Measurements from ENCODE around the gene CAMK4.

DNA sequence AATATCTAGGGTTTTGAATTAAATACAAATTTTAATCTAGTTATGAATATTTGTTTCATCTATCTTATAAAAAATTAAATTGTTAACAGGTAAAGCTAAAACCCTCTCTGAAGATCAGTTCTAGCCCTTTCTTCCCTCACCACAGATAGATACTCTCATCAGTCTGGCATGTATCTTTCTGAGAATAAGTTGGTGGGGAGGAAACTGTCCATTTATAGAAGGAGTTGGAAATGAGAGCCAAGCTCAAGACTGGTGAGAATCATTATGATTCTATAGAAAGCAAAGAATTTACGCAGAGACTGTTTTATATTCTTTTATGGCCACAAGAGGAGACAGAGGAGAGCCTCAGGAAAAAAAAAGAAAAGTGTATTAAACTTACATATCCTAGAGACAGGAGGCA lies 229.1 kb downstream of the CAMK4 start:
- TF ChIP-seq, protein P1, sequence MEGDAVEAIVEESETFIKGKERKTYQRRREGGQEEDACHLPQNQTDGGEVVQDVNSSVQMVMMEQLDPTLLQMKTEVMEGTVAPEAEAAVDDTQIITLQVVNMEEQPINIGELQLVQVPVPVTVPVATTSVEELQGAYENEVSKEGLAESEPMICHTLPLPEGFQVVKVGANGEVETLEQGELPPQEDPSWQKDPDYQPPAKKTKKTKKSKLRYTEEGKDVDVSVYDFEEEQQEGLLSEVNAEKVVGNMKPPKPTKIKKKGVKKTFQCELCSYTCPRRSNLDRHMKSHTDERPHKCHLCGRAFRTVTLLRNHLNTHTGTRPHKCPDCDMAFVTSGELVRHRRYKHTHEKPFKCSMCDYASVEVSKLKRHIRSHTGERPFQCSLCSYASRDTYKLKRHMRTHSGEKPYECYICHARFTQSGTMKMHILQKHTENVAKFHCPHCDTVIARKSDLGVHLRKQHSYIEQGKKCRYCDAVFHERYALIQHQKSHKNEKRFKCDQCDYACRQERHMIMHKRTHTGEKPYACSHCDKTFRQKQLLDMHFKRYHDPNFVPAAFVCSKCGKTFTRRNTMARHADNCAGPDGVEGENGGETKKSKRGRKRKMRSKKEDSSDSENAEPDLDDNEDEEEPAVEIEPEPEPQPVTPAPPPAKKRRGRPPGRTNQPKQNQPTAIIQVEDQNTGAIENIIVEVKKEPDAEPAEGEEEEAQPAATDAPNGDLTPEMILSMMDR (conservative IDR thresholded peaks at IDR 0.05; ENCODE audit: low read depth in 2 of 2), result no peak
- TF ChIP-seq EZH2phosphoT487 (IDR thresholded peaks at IDR 0.05; ENCODE audit: unreplicated experiment) (no peak), POLR2AphosphoS5 (IDR thresholded peaks at IDR 0.05; ENCODE audit: low read depth) (no peak), EZH2 (IDR thresholded peaks at IDR 0.05; ENCODE audit: low read depth, unreplicated experiment) (no peak), NANOG (IDR thresholded peaks at IDR 0.05; ENCODE audit: borderline replicate concordance) (no peak), ZNF331 (CRISPR knock-in tag; IDR thresholded peaks at IDR 0.05; ENCODE audit: low read depth) (no peak), CREB1 (CRISPR knock-in tag; IDR thresholded peaks at IDR 0.05; ENCODE audit: low read depth) (no peak), JUNB (IDR thresholded peaks at IDR 0.05; ENCODE audit: unreplicated experiment) (no peak), ZNF462 (CRISPR knock-in tag; IDR thresholded peaks at IDR 0.05) (no peak), STAT1 (IDR thresholded peaks at IDR 0.05; ENCODE audit: unreplicated experiment) (no peak), ZNF114 (CRISPR knock-in tag; IDR thresholded peaks at IDR 0.05) (no peak), ETS1 (IDR thresholded peaks at IDR 0.05) (no peak)
- TF ChIP-seq, protein P2, sequence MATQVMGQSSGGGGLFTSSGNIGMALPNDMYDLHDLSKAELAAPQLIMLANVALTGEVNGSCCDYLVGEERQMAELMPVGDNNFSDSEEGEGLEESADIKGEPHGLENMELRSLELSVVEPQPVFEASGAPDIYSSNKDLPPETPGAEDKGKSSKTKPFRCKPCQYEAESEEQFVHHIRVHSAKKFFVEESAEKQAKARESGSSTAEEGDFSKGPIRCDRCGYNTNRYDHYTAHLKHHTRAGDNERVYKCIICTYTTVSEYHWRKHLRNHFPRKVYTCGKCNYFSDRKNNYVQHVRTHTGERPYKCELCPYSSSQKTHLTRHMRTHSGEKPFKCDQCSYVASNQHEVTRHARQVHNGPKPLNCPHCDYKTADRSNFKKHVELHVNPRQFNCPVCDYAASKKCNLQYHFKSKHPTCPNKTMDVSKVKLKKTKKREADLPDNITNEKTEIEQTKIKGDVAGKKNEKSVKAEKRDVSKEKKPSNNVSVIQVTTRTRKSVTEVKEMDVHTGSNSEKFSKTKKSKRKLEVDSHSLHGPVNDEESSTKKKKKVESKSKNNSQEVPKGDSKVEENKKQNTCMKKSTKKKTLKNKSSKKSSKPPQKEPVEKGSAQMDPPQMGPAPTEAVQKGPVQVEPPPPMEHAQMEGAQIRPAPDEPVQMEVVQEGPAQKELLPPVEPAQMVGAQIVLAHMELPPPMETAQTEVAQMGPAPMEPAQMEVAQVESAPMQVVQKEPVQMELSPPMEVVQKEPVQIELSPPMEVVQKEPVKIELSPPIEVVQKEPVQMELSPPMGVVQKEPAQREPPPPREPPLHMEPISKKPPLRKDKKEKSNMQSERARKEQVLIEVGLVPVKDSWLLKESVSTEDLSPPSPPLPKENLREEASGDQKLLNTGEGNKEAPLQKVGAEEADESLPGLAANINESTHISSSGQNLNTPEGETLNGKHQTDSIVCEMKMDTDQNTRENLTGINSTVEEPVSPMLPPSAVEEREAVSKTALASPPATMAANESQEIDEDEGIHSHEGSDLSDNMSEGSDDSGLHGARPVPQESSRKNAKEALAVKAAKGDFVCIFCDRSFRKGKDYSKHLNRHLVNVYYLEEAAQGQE (IDR thresholded peaks at IDR 0.05; ENCODE audit: unreplicated experiment), result no peak
